Uterus (tissue), 4 donors: ENCODE results near the gene CTDSP1. TPM values are rescaled to one million over a fixed set of nuclear protein-coding genes. Genes with fewer than 3 reads are reported as not detected.

ENCODE experiments used
- DNase-seq, 2 donors: peaks; one replicate each; pipeline ENCODE4 v3.0.0-alpha.2; 2019 to 2020
- H3K27ac ChIP-seq, 2 donors: fragments of 200-600 bp; sonication (generic); 1 replicate in 1 of 2; 2 replicates in 1 of 2; pipeline ENCODE4 v1.5.1; 2016 to 2018
- H3K27me3 ChIP-seq, 2 donors: fragments of 200-600 bp; sonication (generic); one replicate each; pipeline ENCODE4 v1.5.1; 2018 to 2019; ENCODE audit warnings: control low read depth in 1 of 2
- H3K36me3 ChIP-seq, 2 donors: fragments of 200-600 bp; sonication (generic); one replicate each; pipeline ENCODE4 v1.5.1; 2019; ENCODE audit warnings: control low read depth in 1 of 2
- H3K4me1 ChIP-seq, 2 donors: fragments of 200-600 bp; sonication (generic); one replicate each; pipeline ENCODE4 v1.5.1; 2018 to 2019; ENCODE audit warnings: control low read depth in 1 of 2
- H3K4me3 ChIP-seq, 2 donors: fragments of 200-600 bp; sonication (generic); 1 replicate in 1 of 2; 2 replicates in 1 of 2; pipeline ENCODE4 v1.5.1; 2018 to 2019; ENCODE audit warnings: mild to moderate bottlenecking in 1 of 2
- H3K9me3 ChIP-seq, 2 donors: fragments of 200-600 bp; sonication (generic); one replicate each; pipeline ENCODE4 v1.5.1; 2019; ENCODE audit warnings: control low read depth in 1 of 2
- POLR2A ChIP-seq, 2 donors: fragments of 450-650 bp; IDR thresholded peaks; one replicate each; pipeline ENCODE4 v1.6.1; 2016; ENCODE audit warnings: antibody characterized with exemption in 2 of 2, mild to moderate bottlenecking in 1 of 2, moderate library complexity in 1 of 2
- intact Hi-C: fragments of 100-400 bp; cut with DNase I; formaldehyde crosslinking; loops from one replicate; pipeline ENCODE4 v1.15.1; 2023; ENCODE audit warnings: low total_unique reads
- total RNA-seq, 4 donors: library from RNA; depleted of rRNA in 3 of 4; stranded (reverse); fragments of >200 nt in 3 of 4; gene quantifications; one replicate each; pipeline versions ENCODE4 v1.1.0 to v1.2.4, GENCODE V29; 2014 to 2023
- TF ChIP-seq, protein P1 (sequence below), 4 experiments: fragments of 200-600 bp in 2 of 4; fragments of 450-650 bp in 2 of 4; sonication (generic) in 2 of 4; IDR thresholded peaks; one replicate each; pipeline ENCODE4 v1.5.1; 2016 to 2019; ENCODE audit warnings: antibody characterized with exemption in 4 of 4, mild to moderate bottlenecking in 2 of 4, moderate library complexity in 1 of 4
- donor health status: DM: yes; HTN: yes; CAD: no.

CTDSP1 gene
- total RNA-seq, 4 donors from 2014 or later, result 48.8 to 198 (median 76.8) TPM

DNA sequence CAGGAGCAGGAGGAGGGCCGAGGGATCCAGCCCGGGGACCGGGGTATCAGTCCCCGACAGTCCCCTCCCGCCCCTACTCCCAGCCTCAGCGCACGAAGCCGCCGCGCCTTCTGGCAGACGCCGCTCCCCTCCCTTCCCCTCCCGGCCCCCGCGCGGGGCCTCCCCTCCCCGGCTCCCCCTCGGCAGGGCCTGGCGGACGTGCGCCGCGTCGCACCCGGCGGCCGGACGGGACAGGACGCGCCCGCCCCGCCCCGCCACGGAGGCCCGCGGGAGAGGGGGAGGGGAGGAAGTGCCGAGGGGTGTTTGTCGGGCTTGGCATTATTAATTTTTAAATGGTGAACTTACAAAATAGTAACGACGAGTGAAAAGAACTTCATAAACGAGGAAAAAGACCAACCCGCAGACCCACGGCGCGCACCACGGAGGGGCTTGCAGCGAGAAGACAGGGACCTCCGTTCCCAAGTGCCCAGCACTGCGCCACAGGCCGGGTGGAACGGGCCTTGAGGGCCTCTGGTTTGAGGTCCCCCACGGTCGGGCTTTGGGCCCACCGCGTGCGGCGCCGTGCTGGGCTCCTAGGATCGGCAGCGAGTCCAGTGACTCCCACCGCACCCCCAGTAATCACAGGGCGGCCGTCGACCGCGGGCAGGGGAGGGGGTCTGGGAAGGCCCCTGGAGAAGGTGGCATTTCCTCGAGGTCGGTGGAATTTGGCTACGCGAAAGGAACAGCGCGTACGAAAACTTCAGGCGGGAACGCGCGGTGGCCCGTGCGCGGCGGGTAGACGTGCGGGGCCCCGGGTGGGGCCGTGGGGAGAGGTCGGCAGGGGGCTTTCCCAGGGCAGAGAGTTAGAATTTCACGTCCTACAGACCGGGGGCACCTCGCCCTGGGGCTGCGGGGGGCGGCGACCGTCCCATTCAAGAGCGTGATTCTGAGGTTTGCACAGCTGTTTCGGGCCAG, 954 bp upstream of the CTDSP1 start:
- H3K9me3 ChIP-seq, result no peaks in the 10 kb centered on the region
- peak overlapping the region; percentile 99 for H3K27ac ChIP-seq
- H3K36me3 ChIP-seq, result no peaks in the 10 kb centered on the region
- intact Hi-C loops, result loop anchor here (10.0 kb wide), 1 partner anchor 104 kb away; the partner anchor contains the start of gene TMBIM1
- peak overlapping the region; percentile 95 for H3K4me3 ChIP-seq
- peaks cover 0 to 23% of the 10 kb centered on the region in 2 donors for H3K4me1 ChIP-seq
- DNase-seq, result peak; percentile 80 to 86
- peak in 1 of 2 donors; percentile 46 for TF ChIP-seq POLR2A (IDR thresholded peaks at IDR 0.05)
- TF ChIP-seq, protein P1, sequence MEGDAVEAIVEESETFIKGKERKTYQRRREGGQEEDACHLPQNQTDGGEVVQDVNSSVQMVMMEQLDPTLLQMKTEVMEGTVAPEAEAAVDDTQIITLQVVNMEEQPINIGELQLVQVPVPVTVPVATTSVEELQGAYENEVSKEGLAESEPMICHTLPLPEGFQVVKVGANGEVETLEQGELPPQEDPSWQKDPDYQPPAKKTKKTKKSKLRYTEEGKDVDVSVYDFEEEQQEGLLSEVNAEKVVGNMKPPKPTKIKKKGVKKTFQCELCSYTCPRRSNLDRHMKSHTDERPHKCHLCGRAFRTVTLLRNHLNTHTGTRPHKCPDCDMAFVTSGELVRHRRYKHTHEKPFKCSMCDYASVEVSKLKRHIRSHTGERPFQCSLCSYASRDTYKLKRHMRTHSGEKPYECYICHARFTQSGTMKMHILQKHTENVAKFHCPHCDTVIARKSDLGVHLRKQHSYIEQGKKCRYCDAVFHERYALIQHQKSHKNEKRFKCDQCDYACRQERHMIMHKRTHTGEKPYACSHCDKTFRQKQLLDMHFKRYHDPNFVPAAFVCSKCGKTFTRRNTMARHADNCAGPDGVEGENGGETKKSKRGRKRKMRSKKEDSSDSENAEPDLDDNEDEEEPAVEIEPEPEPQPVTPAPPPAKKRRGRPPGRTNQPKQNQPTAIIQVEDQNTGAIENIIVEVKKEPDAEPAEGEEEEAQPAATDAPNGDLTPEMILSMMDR (IDR thresholded peaks at IDR 0.05), result peak in 1 of 4 experiments; percentile 13
- no peaks in the 10 kb centered on the region for H3K27me3 ChIP-seq

DNA sequence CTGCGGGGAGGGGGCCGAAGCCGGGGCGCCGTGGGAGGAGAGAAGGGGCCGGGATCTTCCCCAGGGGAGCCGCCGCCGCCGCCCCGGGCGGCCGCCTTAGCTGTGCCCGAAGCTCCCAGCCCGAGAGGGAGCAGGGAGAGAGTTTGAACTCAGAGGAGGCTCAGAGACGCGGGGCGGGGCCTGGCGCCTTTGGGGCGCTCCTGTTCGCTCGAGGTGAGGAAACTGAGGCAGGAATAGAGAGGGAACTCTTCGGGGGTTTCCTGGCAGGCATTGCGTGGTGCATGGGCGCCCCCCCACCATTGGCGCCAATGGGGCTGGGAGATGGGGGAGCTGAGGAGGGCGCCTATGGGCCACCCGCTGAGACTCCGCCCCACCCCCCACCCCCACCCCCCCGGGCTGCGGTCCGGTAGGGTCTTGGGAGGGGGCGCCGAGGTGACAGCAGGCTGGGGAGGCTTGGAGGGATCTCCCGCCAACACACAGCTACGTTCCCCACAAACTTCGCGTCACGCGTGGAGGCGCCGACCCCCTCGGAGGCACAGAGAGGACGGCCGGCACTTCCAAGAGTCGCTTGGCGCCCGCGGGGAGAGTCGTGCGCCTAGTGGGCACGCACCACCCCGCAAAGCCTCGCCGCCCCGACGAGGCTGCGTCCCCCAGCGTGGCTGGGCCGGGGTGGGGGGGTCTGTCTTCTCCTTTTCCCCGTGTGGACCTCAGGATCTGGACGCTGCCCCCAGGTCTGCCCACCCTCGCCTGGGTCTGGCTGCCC, 680 bp downstream of the CTDSP1 start:
- Histone ChIP-seq H3K27ac (peak overlapping the region; percentile 99), H3K9me3 (no peaks in the 10 kb centered on the region), H3K36me3 (no peaks in the 10 kb centered on the region), H3K4me1 (peaks cover 0 to 24% of the 10 kb centered on the region in 2 donors), H3K4me3 (peak overlapping the region; percentile 95), H3K27me3 (no peaks in the 10 kb centered on the region)
- intact Hi-C loops, result loop anchor here (10.0 kb wide), 1 partner anchor 64 kb away; no protein-coding TSS in a partner anchor
- DNase-seq, result peak; percentile 56 to 64
- TF ChIP-seq, protein P1 (IDR thresholded peaks at IDR 0.05), result no peak
- TF ChIP-seq POLR2A (IDR thresholded peaks at IDR 0.05), result no peak

DNA sequence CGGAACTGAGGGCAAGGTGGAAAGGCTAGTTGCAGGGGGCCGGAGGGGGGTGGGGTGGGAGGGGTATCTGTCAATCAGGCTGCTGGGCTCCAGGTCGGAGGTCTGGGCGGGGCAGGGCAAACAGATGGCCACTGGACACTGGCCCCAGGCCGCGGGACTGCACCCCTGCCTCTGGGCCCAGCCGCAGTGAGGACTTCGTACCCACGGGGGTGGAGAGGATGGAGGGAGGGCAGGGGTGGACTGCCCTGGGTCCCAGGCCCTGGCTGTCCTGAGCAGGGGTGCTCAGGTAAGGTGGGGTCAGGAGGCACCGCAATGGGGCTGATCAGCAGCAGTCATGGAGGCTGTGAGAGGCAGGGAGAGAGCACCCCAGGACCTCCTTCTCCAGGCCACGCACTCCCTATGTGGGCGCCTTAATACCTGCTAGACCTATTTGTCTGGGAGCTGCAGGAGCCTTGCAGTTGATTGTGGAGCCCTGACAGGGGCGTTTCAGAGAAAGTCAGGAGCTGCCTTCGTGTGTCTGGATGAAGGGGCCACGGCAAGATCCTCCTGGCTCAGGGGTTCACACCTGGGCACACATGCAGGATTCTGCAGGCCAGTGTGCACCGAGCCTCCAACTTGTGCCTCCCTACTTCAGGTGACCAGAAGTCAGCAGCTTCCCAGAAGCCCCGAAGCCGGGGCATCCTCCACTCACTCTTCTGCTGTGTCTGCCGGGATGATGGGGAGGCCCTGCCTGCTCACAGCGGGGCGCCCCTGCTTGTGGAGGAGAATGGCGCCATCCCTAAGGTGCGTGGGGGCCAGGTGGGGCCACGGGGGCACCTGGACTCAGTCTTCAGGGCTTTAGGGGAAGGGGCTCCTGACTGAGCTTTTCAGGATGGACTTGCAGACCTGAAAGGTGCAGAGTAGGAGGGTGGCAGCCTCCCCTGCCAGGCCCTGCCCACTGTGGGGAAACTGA, 1.5 kb downstream of the CTDSP1 start:
- peak in 1 of 2 donors; percentile 30 for DNase-seq
- H3K4me1 ChIP-seq, result peaks cover 0 to 30% of the 10 kb centered on the region in 2 donors
- intact Hi-C loops, result loop anchor here (10.0 kb wide), 1 partner anchor 64 kb away; no protein-coding TSS in a partner anchor

DNA sequence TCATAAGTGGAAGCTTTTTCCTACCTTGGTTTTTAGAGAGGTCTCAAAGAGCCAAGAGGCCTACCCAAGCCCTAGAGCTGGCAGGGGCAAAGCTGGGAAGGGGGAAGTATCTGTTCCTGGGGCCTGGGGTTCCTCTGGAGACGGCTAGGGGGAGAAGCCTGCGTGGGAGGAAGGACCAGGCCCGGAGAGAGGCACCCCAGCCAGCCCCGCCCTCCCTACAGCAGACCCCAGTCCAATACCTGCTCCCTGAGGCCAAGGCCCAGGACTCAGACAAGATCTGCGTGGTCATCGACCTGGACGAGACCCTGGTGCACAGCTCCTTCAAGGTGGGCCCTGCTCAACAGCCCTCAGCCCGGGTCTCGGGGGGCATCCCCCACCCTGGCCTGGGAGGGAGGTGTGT, 2.2 kb downstream of the CTDSP1 start:
- no peaks in the 10 kb centered on the region for H3K36me3 ChIP-seq
- H3K27me3 ChIP-seq, result no peaks in the 10 kb centered on the region
- peak overlapping the region; percentile 99 for H3K27ac ChIP-seq
- TF ChIP-seq, protein P1 (IDR thresholded peaks at IDR 0.05), result no peak
- no peak for TF ChIP-seq POLR2A (IDR thresholded peaks at IDR 0.05)
- no peak for DNase-seq
- peaks cover 0 to 30% of the 10 kb centered on the region in 2 donors for H3K4me1 ChIP-seq
- intact Hi-C loops, result loop anchor here (10.0 kb wide), 1 partner anchor 63 kb away; no protein-coding TSS in a partner anchor
- H3K9me3 ChIP-seq, result no peaks in the 10 kb centered on the region
- peak overlapping the region in 1 of 2 donors; percentile 95 for H3K4me3 ChIP-seq

More for the DNA sequence above, 1.5 kb downstream of the CTDSP1 start:
- no peaks in the 10 kb centered on the region for H3K36me3 ChIP-seq
- no peaks in the 10 kb centered on the region for H3K9me3 ChIP-seq
- H3K27me3 ChIP-seq, result no peaks in the 10 kb centered on the region
- no peak for TF ChIP-seq POLR2A (IDR thresholded peaks at IDR 0.05)
- TF ChIP-seq, protein P1 (IDR thresholded peaks at IDR 0.05), result no peak
- peak overlapping the region; percentile 99 for H3K27ac ChIP-seq
- peak overlapping the region; percentile 95 for H3K4me3 ChIP-seq
